ENCODE data around the gene PAPPA.

DNA sequence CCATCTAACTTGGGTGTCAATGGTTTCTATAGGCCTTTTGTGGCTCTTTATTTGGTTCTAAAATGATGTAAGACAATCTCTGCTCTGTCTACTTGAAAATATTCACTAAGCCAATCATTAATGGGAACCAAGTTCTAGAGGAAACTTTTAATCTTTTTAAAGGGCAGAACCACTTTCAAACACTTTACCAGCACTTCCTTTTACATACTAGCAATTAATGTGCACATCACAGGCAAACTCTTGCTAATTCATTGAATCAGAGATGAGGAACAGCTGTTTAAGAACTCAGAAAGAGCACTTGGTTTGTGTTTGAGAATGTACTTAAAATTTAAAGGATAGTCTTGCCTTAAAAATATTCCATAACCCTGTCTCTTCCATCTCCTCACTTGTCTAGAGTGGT lies 83.4 kb downstream of the PAPPA start:
- TF ChIP-seq, protein P1, sequence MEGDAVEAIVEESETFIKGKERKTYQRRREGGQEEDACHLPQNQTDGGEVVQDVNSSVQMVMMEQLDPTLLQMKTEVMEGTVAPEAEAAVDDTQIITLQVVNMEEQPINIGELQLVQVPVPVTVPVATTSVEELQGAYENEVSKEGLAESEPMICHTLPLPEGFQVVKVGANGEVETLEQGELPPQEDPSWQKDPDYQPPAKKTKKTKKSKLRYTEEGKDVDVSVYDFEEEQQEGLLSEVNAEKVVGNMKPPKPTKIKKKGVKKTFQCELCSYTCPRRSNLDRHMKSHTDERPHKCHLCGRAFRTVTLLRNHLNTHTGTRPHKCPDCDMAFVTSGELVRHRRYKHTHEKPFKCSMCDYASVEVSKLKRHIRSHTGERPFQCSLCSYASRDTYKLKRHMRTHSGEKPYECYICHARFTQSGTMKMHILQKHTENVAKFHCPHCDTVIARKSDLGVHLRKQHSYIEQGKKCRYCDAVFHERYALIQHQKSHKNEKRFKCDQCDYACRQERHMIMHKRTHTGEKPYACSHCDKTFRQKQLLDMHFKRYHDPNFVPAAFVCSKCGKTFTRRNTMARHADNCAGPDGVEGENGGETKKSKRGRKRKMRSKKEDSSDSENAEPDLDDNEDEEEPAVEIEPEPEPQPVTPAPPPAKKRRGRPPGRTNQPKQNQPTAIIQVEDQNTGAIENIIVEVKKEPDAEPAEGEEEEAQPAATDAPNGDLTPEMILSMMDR (IDR thresholded peaks at IDR 0.05): no peak
- TF ChIP-seq POLR2A (IDR thresholded peaks at IDR 0.05) (no peak), POLR2AphosphoS5 (IDR thresholded peaks at IDR 0.05) (no peak)
